ENCODE measurements around the gene KCTD4. TPM values are rescaled to one million over a fixed set of nuclear protein-coding genes. Genes with fewer than 3 reads are reported as not detected.

KCTD4 gene
- total and polyA plus RNA-seq, 9 donors = not detected

- Histone ChIP-seq H3K4me1 (ENCODE audit: insufficient read depth) (no peaks in the 10 kb centered on the region), H3K9me3 (no peaks in the 10 kb centered on the region), H3K27ac (no peak overlapping the region), H3K4me3 (no peak overlapping the region), H3K27me3 (no peaks in the 10 kb centered on the region), H3K36me3 (no peaks in the 10 kb centered on the region)
- no peak for DNase-seq
- no peak for TF ChIP-seq EP300 (IDR thresholded peaks at IDR 0.05)
- no peak for TF ChIP-seq POLR2A (IDR thresholded peaks at IDR 0.05)
- TF ChIP-seq CTCF (IDR thresholded peaks at IDR 0.05) = no peak
- intact Hi-C loops (cut with DNase I) = no loop called here
- 85 to 97% (median 89%) methylated on average over 1 of the region's 1 CpG for WGBS, 3 donors
These were observed 38.7 kb downstream of the KCTD4 start for GRCh38 chr13:45162194-45162593.

DNA sequence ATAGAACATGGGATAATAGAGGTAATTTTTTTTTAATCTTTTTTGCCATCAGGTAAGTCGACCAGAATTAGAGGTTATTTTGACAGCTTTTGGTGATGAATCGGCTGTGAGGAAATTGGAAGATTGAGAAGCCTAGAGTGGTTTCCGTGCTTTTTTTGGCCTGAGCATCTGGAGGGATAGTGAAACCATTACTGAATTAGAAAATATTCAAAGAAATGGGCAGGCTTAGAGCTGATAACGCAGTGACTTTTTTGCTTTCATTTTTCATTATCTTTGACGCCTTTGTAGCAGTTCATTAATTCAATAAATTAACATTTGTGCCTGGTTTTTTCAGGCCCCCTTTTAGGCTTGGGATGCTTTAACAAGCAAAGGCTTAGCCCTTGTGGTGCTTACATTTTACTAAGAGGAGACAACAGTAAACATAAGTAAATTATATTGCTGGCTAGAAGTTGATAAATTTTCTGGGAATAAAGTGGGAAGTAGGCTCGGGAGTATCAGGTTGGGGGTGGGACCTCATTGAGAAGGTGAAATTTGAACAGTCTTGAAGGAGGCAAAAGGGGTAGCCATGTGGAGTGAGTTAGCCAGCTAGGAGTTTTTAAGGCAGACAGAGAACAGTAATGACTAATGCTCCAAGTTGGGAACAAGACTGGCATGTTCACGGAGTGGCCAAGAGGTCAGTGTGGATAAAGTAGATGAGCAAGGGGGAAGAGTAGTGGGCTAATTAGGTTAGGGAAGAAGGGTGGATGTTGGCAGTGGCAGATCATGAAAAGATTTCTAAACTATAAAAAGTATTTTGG lies 44.1 kb downstream of the KCTD4 start:
- Histone ChIP-seq H3K4me3 (no peak overlapping the region), H3K36me3 (no peaks in the 10 kb centered on the region), H3K27ac (no peak overlapping the region), H3K27me3 (no peaks in the 10 kb centered on the region), H3K9me3 (no peaks in the 10 kb centered on the region), H3K4me1 (ENCODE audit: insufficient read depth) (no peaks in the 10 kb centered on the region)
- DNase-seq = no peak
- WGBS, 3 donors = 76 to 86% (median 82%) methylated on average over 7 of the region's 7 CpGs
- TF ChIP-seq CTCF (IDR thresholded peaks at IDR 0.05) (no peak), POLR2A (IDR thresholded peaks at IDR 0.05) (no peak), EP300 (IDR thresholded peaks at IDR 0.05) (no peak)
- intact Hi-C loops (cut with DNase I) = no loop called here

DNA sequence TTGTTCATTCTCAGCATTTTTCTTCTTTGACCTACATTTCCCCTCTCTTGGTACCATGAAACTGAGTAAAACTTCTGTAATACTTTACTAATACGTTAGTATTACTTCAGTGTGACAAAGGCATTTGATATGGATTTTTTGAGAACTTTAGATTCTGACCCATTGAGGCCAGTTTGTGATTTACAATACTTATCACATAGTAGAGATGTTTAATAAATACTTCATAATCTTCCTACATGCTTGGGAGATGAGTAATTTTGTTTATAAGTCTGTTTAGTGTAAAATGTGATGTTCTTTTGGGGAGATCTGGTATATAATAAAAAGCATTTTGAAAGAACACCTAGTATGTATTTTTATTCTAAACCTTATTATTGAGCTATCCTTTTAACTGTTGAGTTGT lies 50.9 kb downstream of the KCTD4 start:
- intact Hi-C loops (cut with DNase I) = no loop called here
- Histone ChIP-seq H3K27me3 (no peaks in the 10 kb centered on the region), H3K36me3 (no peaks in the 10 kb centered on the region), H3K27ac (no peak overlapping the region), H3K4me3 (no peak overlapping the region), H3K4me1 (ENCODE audit: insufficient read depth) (peaks cover 1% of the 10 kb centered on the region), H3K9me3 (no peaks in the 10 kb centered on the region)
- DNase-seq = no peak
- 16 to 37% (median 23%) methylated on average over 1 of the region's 1 CpG for WGBS, 3 donors
- TF ChIP-seq CTCF (IDR thresholded peaks at IDR 0.05) (no peak), EP300 (IDR thresholded peaks at IDR 0.05) (no peak), POLR2A (IDR thresholded peaks at IDR 0.05) (no peak)

DNA sequence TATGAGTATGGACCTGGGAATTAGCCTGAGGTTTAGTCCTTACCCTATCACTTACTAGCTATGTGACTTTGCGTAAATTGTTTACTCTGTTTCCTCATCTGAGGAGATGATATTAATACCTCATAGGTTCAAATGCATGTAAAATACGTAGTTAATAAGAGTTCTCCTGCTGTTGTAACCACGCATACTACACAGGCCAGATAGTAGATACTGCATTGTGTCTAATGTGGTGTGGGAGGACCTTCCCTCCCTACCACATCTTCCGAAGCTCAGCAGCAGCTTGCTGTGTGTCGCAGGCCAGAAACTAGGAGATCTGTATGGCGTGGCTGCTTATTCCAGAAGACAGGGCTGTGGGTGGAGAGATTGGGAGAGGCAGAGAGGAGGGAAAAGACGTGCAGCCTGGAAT lies 57.5 kb downstream of the KCTD4 start:
- WGBS, 3 donors = 64 to 84% (median 69%) methylated on average over 7 of the region's 7 CpGs
- intact Hi-C loops (cut with DNase I) = no loop called here

More for the DNA sequence above, 57.5 kb downstream of the KCTD4 start:
- no peak for TF ChIP-seq EP300 (IDR thresholded peaks at IDR 0.05)
- TF ChIP-seq POLR2A (IDR thresholded peaks at IDR 0.05) = no peak
- no peak for TF ChIP-seq CTCF (IDR thresholded peaks at IDR 0.05)
- no peaks in the 10 kb centered on the region for H3K9me3 ChIP-seq
- no peak for DNase-seq
- H3K27ac ChIP-seq = no peak overlapping the region
- H3K4me3 ChIP-seq = no peak overlapping the region
- no peaks in the 10 kb centered on the region for H3K36me3 ChIP-seq
- H3K27me3 ChIP-seq = no peaks in the 10 kb centered on the region
- no peaks in the 10 kb centered on the region for H3K4me1 ChIP-seq (ENCODE audit: insufficient read depth)

Other genes with a start within 250 kb of the KCTD4 start
- gene NUFIP1, start 211.6 kb downstream of the KCTD4 start, total RNA-seq = 1 to 10 TPM; 2.3 to 9.5 (median 6.8) TPM
- 1 to 10 TPM; 3.6 to 7.4 TPM for gene NUFIP1, start 211.6 kb downstream of the KCTD4 start, polyA plus RNA-seq
- 10 to 100 TPM; 17.5 to 26.3 (median 24.9) TPM for gene GPALPP1, start 211.5 kb downstream of the KCTD4 start, total RNA-seq
- gene GPALPP1, start 211.5 kb downstream of the KCTD4 start, polyA plus RNA-seq = 10 to 100 TPM; 17.3 to 31.9 TPM
- 10 to 100 TPM; 13.6 to 19.2 (median 14.6) TPM for gene GTF2F2, start 80.5 kb downstream of the KCTD4 start, total RNA-seq
- 10 to 100 TPM; 12.4 to 14.6 TPM for gene GTF2F2, start 80.5 kb downstream of the KCTD4 start, polyA plus RNA-seq
- 1,000 to 10,000 TPM; 4,694 to 8,633 (median 7,041) TPM for gene TPT1, start 140.1 kb upstream of the KCTD4 start, total RNA-seq
- over 10,000 TPM; 11,087 to 14,373 TPM for gene TPT1, start 140.1 kb upstream of the KCTD4 start, polyA plus RNA-seq
- 10 to 100 TPM; 10.7 to 33.4 (median 22.8) TPM for gene SLC25A30, start 217.3 kb upstream of the KCTD4 start, total RNA-seq
- gene SLC25A30, start 217.3 kb upstream of the KCTD4 start, polyA plus RNA-seq = 10 to 100 TPM; 11.5 to 23.2 TPM